Stimulated activated CD4-positive, alpha-beta T cell treated with anti-CD3 and anti-CD28 coated beads, Interleukin-2, amount 100 ng/mL, for 48 hours (primary cell): Measurements from ENCODE around the gene SLC27A2.

Experiments used
- DNase-seq, 2 donors: peaks; one replicate each; pipeline ENCODE4 v3.0.0-alpha.2; 2020

The SLC27A2 gene

GRCh38 chr15:50244959-50245624 is 63.1 kb downstream of the SLC27A2 start:
- DNase-seq, result no peak

DNA sequence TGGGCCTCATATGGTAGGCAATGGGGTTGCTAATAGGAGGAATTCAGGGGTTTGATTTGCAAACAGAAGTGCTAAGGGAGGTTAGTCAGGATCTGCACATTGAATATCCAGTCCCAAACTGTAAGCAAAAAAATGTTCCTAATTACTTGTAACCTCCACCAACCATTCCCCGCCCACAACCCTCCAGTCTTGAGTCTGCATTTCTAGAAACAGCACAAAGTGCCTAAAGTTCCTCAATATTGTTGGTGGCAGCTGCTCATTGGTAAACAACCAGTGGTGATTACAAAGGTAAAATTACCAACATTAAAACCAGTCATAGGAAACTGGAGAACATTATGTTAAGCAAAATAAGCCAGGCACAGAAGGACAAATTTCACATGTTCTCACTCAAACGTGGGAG is 64.6 kb downstream of the SLC27A2 start:
- no peak for DNase-seq

- peak in 1 of 2 donors; percentile 28 for DNase-seq
Observed at GRCh38 chr15:50247819-50248655, 66.0 kb downstream of the SLC27A2 start.

DNA sequence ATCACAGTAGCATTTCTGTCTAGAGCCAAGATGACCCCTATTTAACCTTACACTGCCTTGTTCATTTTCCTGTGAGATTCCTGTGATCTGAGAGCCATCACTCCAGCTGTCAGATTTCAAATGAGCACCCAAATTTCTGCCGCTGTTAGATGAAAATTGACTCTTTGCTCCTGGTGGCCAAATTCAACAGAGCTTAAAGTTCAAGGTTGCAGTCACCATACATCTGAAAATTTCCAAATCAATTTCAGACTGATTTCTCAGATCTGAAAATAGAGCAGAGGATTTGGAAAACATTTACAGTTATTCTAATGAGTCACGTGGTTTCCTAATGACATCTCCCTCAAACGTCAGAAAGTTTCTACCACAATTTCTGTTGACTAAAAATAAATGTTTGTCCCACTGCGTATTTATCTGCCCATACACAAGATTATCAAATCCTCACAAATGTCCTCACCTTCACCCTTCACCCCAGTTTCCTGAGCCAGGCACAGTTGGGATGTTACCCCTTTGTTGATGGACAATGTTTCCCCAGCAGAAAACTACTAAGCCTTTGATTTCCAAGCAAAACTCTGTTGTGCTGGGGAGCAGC is 67.1 kb downstream of the SLC27A2 start:
- no peak for DNase-seq

- DNase-seq, result no peak
Observed at GRCh38 chr15:50249704-50250103, 67.7 kb downstream of the SLC27A2 start.

DNA sequence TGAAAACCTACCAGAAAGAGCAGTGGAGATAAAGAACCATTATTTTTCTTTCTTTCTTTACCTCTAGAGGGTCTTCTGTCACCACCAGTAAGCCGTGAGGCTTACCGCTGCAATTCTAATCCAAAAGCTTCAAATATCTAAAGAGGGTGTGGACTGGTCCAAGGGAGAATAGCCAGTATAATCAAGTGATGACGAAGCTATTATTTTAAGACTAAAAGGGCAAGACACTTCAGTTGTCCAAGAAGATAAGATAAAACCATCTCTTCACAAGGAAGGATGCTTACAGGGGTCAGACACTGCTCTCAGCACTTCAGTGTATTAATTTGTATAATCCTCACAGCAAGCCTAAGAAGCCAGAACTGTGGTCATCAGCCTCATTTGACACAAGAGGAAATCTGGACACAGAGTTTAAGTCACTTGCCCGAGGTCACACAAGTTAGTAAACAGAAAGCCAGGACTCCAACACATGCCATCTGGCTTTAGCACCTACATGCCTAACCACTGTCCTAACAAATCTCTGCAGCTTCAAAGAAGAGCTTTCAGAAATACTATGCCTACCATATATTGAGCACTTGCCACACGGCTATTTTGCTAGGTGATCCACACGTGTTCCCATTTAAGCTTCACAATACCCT is 68.9 kb downstream of the SLC27A2 start:
- DNase-seq, result no peak

DNA sequence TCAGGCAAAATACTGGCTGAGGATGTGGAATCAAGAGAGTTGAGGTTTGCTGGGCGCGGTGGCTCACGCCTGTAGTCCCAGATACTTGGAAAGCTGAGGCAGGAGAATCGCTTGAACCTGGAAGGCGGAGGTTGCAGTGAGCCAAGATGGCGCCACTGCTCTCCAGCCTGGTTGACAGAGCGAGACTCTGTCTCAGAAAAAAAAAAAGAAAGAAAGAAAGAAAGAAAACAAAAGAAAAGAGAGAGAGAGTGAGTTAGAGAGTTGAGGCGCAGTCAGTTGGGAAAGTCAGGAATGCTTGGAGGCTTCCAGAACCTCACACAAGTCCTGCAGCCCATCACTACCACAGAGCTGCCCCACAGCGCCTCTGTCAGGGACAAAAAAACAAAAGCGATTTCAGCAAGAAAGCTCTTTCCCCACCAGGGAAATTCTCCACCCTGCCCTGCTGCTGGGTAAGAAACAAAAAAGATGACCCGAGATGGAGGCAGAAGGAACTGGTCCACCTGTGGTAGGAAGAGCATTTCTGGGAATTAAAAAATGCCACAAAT is 69.7 kb downstream of the SLC27A2 start:
- DNase-seq, result no peak

DNA sequence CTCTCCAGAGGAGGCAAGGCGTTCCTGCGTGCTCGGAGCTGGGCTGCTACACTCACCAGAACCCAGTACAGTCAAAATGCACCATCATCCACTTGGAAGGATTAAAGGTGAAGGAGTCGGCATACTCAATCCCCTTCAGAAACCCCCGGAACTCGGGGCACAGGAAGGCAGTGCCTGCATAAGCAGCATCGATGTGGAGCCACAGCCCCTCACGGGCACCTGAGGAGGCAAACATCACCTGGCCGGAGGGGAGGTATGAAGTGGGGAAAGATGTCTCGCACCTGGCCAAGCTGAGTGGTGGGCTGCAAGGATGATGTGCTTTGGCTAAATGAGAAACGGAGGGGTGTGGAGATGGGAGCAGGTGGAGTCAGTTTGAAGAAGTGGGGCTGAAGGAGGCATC is 70.6 kb downstream of the SLC27A2 start:
- DNase-seq, result no peak

GRCh38 chr15:50256188-50257041 is 74.4 kb downstream of the SLC27A2 start:
- DNase-seq, result no peak

DNA sequence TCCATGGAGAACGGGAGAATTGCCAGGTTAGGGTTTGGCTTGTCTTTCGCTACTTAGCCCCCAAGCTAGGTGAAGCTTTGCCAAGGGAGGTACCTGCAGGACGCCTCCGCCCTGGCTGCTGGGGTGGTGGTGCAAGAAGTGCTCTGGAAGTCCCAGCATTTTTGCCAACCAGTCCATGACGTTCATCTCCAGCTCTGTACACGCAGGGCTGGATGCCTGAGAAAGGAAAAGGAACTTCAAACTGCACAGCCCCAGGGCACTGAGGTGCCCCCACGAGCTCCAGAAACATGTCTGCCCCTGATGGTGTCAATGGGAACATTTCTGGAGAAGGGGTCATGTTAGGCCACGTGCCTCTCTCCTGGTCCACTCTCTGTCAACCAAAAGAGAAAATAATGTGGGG is 75.3 kb downstream of the SLC27A2 start:
- no peak for DNase-seq

DNA sequence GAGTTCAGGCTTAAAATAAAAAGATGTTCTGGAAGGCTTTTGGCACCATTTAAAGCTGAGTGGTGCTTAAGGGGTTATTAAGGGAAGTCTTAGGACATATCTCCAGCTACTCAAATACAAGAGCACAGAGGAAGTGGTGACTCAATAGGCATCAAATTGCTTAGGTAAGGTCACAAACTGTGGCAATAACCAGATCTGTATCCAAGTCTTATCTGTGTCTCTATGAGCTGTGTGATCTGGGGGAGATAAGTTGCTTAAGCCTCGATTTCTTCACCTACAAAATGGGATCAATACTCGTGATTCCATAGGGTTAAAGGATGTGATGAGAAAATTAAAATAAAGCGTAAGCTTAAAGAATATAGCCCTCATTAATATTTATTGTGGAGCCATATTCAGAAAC is 75.9 kb downstream of the SLC27A2 start:
- DNase-seq, result no peak

DNA sequence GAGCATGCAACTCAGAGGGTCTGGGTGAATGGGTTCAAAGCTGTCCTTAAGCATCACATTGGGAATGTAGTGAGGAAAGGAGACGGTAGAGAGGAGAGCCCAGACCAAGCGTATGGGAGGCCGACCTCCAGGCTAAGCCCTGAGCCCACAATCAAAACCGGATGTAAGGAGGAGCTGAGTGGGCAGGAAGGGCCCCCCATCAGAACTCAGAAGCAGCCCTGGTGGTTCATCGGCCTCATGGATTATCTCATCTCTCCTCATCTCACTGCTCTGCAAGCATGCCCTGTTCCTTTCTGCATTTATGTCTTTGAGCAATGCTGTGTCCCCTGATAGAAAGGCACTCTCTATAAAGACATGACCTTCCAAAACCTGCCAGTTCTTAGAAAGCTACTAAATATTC is 77.3 kb downstream of the SLC27A2 start:
- no peak for DNase-seq

- DNase-seq, result no peak
Observed at GRCh38 chr15:50260969-50261496, 79.0 kb downstream of the SLC27A2 start.

DNA sequence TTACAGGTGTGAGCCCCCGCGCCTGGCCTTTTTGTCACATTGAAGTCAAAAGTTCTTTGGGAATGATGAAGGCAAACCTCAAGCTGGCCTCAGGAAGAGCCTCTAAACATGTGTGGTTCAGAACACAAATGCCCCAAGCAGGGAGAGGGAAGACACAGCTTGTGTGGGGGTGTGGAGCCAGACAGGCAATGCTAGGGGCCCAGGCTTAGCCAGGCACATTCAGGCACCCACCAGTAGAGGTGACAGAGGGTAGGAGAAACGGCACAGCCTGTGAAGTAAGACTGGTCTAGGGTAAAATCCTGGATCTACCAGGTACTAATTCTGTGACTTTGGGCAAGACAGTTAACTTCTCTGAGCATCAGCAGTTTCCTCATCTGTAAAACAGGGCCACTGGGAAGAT is 80.0 kb downstream of the SLC27A2 start:
- DNase-seq, result no peak

GRCh38 chr15:50262533-50262932 is 80.5 kb downstream of the SLC27A2 start:
- DNase-seq, result no peak

GRCh38 chr15:50265620-50266019 is 83.6 kb downstream of the SLC27A2 start, which contains the start of gene HDC:
HDC (minus strand) TSS chr15:50265726; CDS start chr15:50265623, 103 bp downstream.
- no peak for DNase-seq

DNA sequence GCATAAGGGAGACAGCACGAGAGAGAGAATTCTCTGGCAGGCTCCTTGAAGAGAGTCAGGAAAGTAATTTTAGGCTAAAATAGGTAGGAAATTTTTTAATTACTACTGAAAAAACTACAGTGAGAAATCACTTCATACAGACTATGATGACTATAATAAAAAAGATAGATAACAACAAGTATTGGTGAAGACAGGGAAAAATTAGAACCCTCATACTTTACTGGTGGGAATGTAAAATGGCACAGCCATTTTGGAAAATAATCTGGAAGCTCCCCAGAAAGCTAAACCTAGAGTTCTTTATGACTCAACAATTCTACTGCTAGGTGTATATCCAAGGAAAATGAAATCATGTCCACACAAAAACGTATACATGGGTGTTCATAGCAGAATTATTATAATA is 85.6 kb downstream of the SLC27A2 start:
- no peak for DNase-seq

DNA sequence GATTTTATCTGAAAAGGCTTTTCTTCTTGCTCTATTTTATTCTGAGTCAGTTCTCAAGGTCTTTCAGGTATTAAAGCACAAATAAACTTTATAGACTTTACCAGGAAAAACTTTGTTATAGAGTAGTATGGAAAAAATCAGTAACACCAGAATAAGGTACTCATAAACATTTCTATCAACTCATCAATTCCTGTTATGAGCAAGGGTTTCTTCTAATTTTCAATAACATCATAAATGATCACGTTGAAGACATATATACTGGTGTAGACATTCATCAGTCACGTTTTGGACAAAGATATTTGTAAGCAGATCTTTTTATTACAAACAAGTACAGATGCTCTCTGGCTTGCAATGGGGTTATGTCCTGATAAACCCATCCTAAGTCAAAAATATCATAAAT is 93.1 kb downstream of the SLC27A2 start:
- DNase-seq, result no peak

DNA sequence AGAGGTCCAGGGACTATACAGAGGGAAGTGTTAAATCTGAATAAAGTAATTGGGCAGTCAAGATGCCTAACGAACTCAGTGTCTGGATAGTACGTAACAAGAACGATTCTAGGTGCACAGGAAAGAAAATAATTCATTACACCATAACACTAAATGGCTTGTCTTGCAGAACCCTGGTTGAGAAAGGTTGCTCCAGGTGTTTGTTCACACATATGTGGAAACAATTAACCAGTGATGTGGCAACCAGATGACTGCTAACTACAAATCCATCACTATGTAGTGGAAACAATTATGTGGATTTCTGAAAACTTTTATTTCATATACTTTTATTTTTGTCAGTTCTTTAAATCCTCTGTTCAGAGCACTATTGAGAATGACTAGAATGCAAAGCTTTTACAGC is 93.9 kb downstream of the SLC27A2 start:
- no peak for DNase-seq

- no peak for DNase-seq
Observed at GRCh38 chr15:50277370-50277769, 95.4 kb downstream of the SLC27A2 start.

DNA sequence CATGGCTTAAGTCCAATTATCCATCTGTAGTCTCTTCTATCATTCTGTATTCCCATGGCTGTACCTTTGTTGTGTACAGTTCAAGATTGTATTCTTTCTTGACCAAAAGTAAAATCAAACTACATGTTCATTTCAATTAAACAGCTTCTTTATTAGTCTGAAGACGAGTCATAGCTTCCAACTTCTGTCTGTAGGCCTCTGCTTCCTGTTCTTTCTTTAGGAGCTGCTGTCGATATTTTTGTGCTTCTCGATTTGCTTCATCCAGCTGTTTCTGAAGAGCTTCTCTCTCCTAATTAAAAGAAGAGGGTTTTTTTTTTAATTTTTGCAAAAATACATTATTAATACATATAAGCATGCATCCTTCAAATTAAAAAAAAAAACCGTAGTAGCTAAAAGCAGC is 96.5 kb downstream of the SLC27A2 start:
- DNase-seq, result no peak

- no peak for DNase-seq
Observed at GRCh38 chr15:50280271-50280670, 98.3 kb downstream of the SLC27A2 start.
